ENCODE data around the gene METAP1D. TPM values are rescaled to one million over a fixed set of nuclear protein-coding genes. Genes with fewer than 3 reads are reported as not detected.

Gene METAP1D
- total RNA-seq, 1 experiment from 2014 or later = 5.2 TPM

- no peak overlapping the region for H3K9ac ChIP-seq (ENCODE audit: extremely low read depth, insufficient read length, low read length)
- Mint-ChIP-seq H3K9me3 (peaks cover 5 to 9% of the 10 kb centered on the region in 2 experiments; a peak in 4 of 5 replicates), H3K27me3 (ENCODE audit: low read depth) (peaks cover 95% of the 10 kb centered on the region)
Measured at GRCh38 chr2:172105471-172106107, 105.8 kb downstream of the METAP1D start.

More at GRCh38 chr2:172105471-172106107, 105.8 kb downstream of the METAP1D start:
- Histone ChIP-seq H3K23me2 (ENCODE audit: insufficient read length, low read depth, low read length, poor library complexity, severe bottlenecking) (peaks cover 25% of the 10 kb centered on the region), H3K23ac (ENCODE audit: insufficient read length, low read depth, low read length) (no peak overlapping the region), H4K5ac (ENCODE audit: insufficient read length, low read depth, low read length) (no peak overlapping the region), H4K8ac (replicated peaks; ENCODE audit: insufficient read length, low read depth, low read length) (no peak overlapping the region), H3K4me1 (ENCODE audit: insufficient read depth, low read length) (no peaks in the 10 kb centered on the region; the same call in 1 of the 2 replicates), H3K79me2 (ENCODE audit: insufficient read depth, low read length) (no peaks in the 10 kb centered on the region), H3K56ac (ENCODE audit: insufficient read length, low read depth, low read length) (no peak overlapping the region), H3T11ph (ENCODE audit: low read length) (no peak overlapping the region), H2BK15ac (ENCODE audit: low read depth, low read length) (no peak overlapping the region), H2BK20ac (ENCODE audit: low read depth, low read length, poor library complexity, severe bottlenecking) (no peak overlapping the region), H4K20me1 (ENCODE audit: control insufficient read depth, insufficient read depth, insufficient read length) (no peaks in the 10 kb centered on the region), H3K27ac (ENCODE audit: insufficient read length, low read depth, low read length) (no peak overlapping the region), H2BK12ac (ENCODE audit: insufficient read length, low read depth, low read length) (no peak overlapping the region), H4K91ac (ENCODE audit: insufficient read length, low read depth, low read length) (no peak overlapping the region), H3K4me2 (ENCODE audit: insufficient read depth, insufficient read length, low read length) (peak overlapping the region; percentile 45), H2BK120ac (ENCODE audit: low read depth, low read length, poor library complexity, severe bottlenecking) (no peak overlapping the region), H2AK5ac (ENCODE audit: insufficient read length, low read length) (no peak overlapping the region), H3K4ac (ENCODE audit: low read depth, low read length) (no peak overlapping the region), H3K14ac (ENCODE audit: insufficient read depth, low read length) (no peak overlapping the region), H2BK5ac (ENCODE audit: insufficient read length, low read length) (no peak overlapping the region), H3K79me1 (ENCODE audit: insufficient read depth, low read depth, low read length, poor library complexity, severe bottlenecking) (no peaks in the 10 kb centered on the region), H3K18ac (ENCODE audit: insufficient read length, low read depth, low read length) (no peak overlapping the region), H3K9me3 (ENCODE audit: control insufficient read depth, low read depth, low read length) (no peaks in the 10 kb centered on the region), H3K27me3 (ENCODE audit: insufficient read depth, low read length) (peaks cover 83% of the 10 kb centered on the region), H2AFZ (ENCODE audit: low read length) (no peak overlapping the region)
- no peaks in the 10 kb centered on the region for H3K36me3 Mint-ChIP-seq (ENCODE audit: insufficient read depth in 1 of 3, low read depth in 3 of 3)
- peaks cover 38 to 60% of the 10 kb centered on the region in 2 experiments for H3K4me1 Mint-ChIP-seq
- WGBS (ENCODE audit: extremely low coverage, insufficient read length, low lambda C conversion rate) = no CpG with 5 or more reads among the region's 23 CpGs
- H3K4me3 Mint-ChIP-seq = peak overlapping the region; percentile 63 to 77
- no peak for TF ChIP-seq CTCF (conservative IDR thresholded peaks at IDR 0.05)
- no peak overlapping the region for H3K27ac Mint-ChIP-seq
- DNase-seq = no peak
